GM12878 (cell line): ENCODE results near the gene GID4. TPM values are rescaled to one million over a fixed set of nuclear protein-coding genes. Genes with fewer than 3 reads are reported as not detected.

Experiments
- ASH2L ChIP-seq: fragments of 300-600, 200-600 bp; sonication (generic); IDR thresholded peaks from 2 replicates; pipeline ENCODE4 v1.6.1; 2017; ENCODE audit warnings: low read depth, mild to moderate bottlenecking, borderline replicate concordance
- CBX5 ChIP-seq: sonication (generic); IDR thresholded peaks from 2 replicates; pipeline ENCODE4 v1.6.1; 2016; ENCODE audit warnings: low read depth, moderate library complexity, mild to moderate bottlenecking, inconsistent platforms
- CEBPB ChIP-seq, 2 experiments: fragments of 150-350 bp in 1 of 2; IDR thresholded peaks; 2 replicates each; pipeline ENCODE4 v1.6.1; 2012 to 2014; ENCODE audit warnings: low read depth in 2 of 2, low read length in 2 of 2, borderline replicate concordance in 1 of 2, inconsistent platforms in 1 of 2
- E2F4 ChIP-seq: IDR thresholded peaks from 2 replicates; pipeline ENCODE4 v1.6.1; 2012; ENCODE audit warnings: low read depth, low read length, improper control_type of control experiment
- E4F1 ChIP-seq: fragments of 450-650 bp; IDR thresholded peaks from 2 replicates; pipeline ENCODE4 v1.6.1; 2018; ENCODE audit warnings: borderline replicate concordance, mild to moderate bottlenecking; ENCODE audit not compliant: partially characterized antibody
- IKZF1 ChIP-seq: fragments of 450-650 bp; conservative IDR thresholded peaks from 2 replicates; pipeline ENCODE4 v1.6.1; 2017; ENCODE audit warnings: antibody characterized with exemption, mild to moderate bottlenecking
- PML ChIP-seq: IDR thresholded peaks from 2 replicates; pipeline ENCODE4 v1.6.1; 2012; ENCODE audit warnings: low read length, inconsistent platforms
- POLR2A ChIP-seq: IDR thresholded peaks from 2 replicates; pipeline ENCODE4 v1.6.1; 2011; ENCODE audit warnings: low read depth, mild to moderate bottlenecking, low read length
- RAD21 ChIP-seq: IDR thresholded peaks from 2 replicates; pipeline ENCODE4 v1.6.1; 2011; ENCODE audit warnings: mild to moderate bottlenecking, low read depth, low read length, moderate library complexity; ENCODE audit not compliant: insufficient read depth
- RCOR1 ChIP-seq: conservative IDR thresholded peaks from 2 replicates; pipeline ENCODE4 v1.6.1; 2012; ENCODE audit warnings: low read depth, low read length, improper control_type of control experiment
- SRF ChIP-seq, 2 experiments: IDR thresholded peaks; 2 replicates each; pipeline ENCODE4 v1.6.1; 2011; ENCODE audit warnings: low read depth in 2 of 2, low read length in 2 of 2, mild to moderate bottlenecking in 1 of 2, moderate library complexity in 1 of 2
- STAT1 ChIP-seq: fragments of 450-650 bp; conservative IDR thresholded peaks from 2 replicates; pipeline ENCODE4 v1.6.1; 2014; ENCODE audit warnings: antibody characterized with exemption, mild to moderate bottlenecking
- polyA plus RNA-seq, 11 experiments: library from polyadenylated mRNA; depleted of rRNA in 4 of 11; unstranded in 6 of 11; stranded (reverse) in 5 of 11; fragments of >200 nt; fragmentation: Nextera tagmentation in 4 of 11; fragmentation: Illumina TruSeq in 1 of 11; extraction: Ambion mirVana in 4 of 11; extraction: Trizol in 1 of 11; gene quantifications; 1 replicate in 1 of 11; 2 replicates in 10 of 11; pipeline versions ENCODE4 v1.2.1 to v1.2.3, GENCODE V29; 2011 to 2016; ENCODE audit warnings: inconsistent platforms in 2 of 11, missing spikeins in 2 of 11, low read depth in 1 of 11
- total RNA-seq, 4 experiments: library from RNA; depleted of rRNA in 3 of 4; stranded (reverse); fragments of >200 nt in 3 of 4; fragmentation: Illumina TruSeq in 1 of 4; extraction: Trizol in 1 of 4; gene quantifications; 2 replicates each; pipeline versions ENCODE4 v1.2.1 to v1.2.3, GENCODE V29; 2013 to 2021

Gene GID4
- total and polyA plus RNA-seq, 10 of the 15 experiments (the other 5 are each of a cell fraction or from before 2014, with no cell fraction given): 0.93 to 7.3 (median 3.6) TPM

GRCh38 chr17:18087610-18088491, 48.6 kb downstream of the GID4 start, which contains the start of gene DRG2 (continued):
- peak; percentile 96; the same call in 1 of the 2 replicates for TF ChIP-seq CBX5
- TF ChIP-seq ASH2L: peak; percentile 79; the same call in 1 of the 2 replicates
- peak; percentile 63; the same call in 1 of the 2 replicates for TF ChIP-seq STAT1
- TF ChIP-seq RCOR1: no peak; the same call in 1 of the 2 replicates
- peak; percentile 93 for TF ChIP-seq POLR2A
- TF ChIP-seq E4F1: no peak
- peak in 1 of 2 experiments; percentile 87; a peak in 3 of 4 replicates for TF ChIP-seq SRF (IDR thresholded peaks at IDR 0.05; ENCODE audit: low read depth in 2 of 2, low read length in 2 of 2)
- peak; percentile 74; the same call in 1 of the 2 replicates for TF ChIP-seq PML
- TF ChIP-seq CEBPB (IDR thresholded peaks at IDR 0.05; ENCODE audit: borderline replicate concordance in 1 of 2, low read depth in 2 of 2, low read length in 2 of 2): no peak
- peak; percentile 95 for TF ChIP-seq IKZF1
- no peak for TF ChIP-seq E2F4
- no peak for TF ChIP-seq RAD21
